ENCODE data around the gene VWA8.

GRCh38 chr13:41614671-41615527, 346.0 kb downstream of the VWA8 start:
- TF ChIP-seq TAF1 (IDR thresholded peaks at IDR 0.05; ENCODE audit: borderline replicate concordance, insufficient read depth, low read length) (no peak), POLR2AphosphoS5 (IDR thresholded peaks at IDR 0.05; ENCODE audit: low read depth, low read length) (no peak)
